ENCODE data around the gene SUN5.
"Not testable (repeated sequence)": the region's sequence is repeated elsewhere in the genome, so short reads cannot be mapped to it uniquely, and the experiment has no call there.

SUN5 gene

GRCh38 chr20:32977281-32978008, 26.8 kb downstream of the SUN5 start:
- Histone ChIP-seq H3K9me3 (ENCODE audit: severe bottlenecking) (no peaks in the 10 kb centered on the region), H3K27me3 (ENCODE audit: insufficient read depth, poor library complexity, severe bottlenecking) (no peaks in the 10 kb centered on the region), H3K4me1 (ENCODE audit: insufficient read depth, poor library complexity, severe bottlenecking) (no peaks in the 10 kb centered on the region), H3K36me3 (ENCODE audit: low read depth) (no peaks in the 10 kb centered on the region), H3K4me3 (ENCODE audit: severe bottlenecking) (no peak overlapping the region), H3K27ac (ENCODE audit: poor library complexity, severe bottlenecking) (no peak overlapping the region)
- ATAC-seq (ENCODE audit: low read depth) (no peak), DNase-seq (ENCODE audit: low spot score) (peak; percentile 82)
- no peak for TF ChIP-seq CTCF (IDR thresholded peaks at IDR 0.05; ENCODE audit: poor library complexity, severe bottlenecking)

- DNase-seq (ENCODE audit: low spot score), result peak; percentile 65
- no peaks in the 10 kb centered on the region for H3K4me1 ChIP-seq (ENCODE audit: insufficient read depth, poor library complexity, severe bottlenecking)
- H3K27ac ChIP-seq (ENCODE audit: poor library complexity, severe bottlenecking), result no peak overlapping the region
These were observed 27.5 kb downstream of the SUN5 start for GRCh38 chr20:32976746-32977145.

GRCh38 chr20:32975698-32976674, 28.2 kb downstream of the SUN5 start:
- no peak for TF ChIP-seq CTCF (IDR thresholded peaks at IDR 0.05; ENCODE audit: poor library complexity, severe bottlenecking)
- no peaks in the 10 kb centered on the region for H3K4me1 ChIP-seq (ENCODE audit: insufficient read depth, poor library complexity, severe bottlenecking)

More at GRCh38 chr20:32976746-32977145, 27.5 kb downstream of the SUN5 start:
- no peaks in the 10 kb centered on the region for H3K27me3 ChIP-seq (ENCODE audit: insufficient read depth, poor library complexity, severe bottlenecking)
- H3K36me3 ChIP-seq (ENCODE audit: low read depth), result no peaks in the 10 kb centered on the region
- H3K9me3 ChIP-seq (ENCODE audit: severe bottlenecking), result no peaks in the 10 kb centered on the region
- ATAC-seq (ENCODE audit: low read depth), result no peak
- no peak overlapping the region for H3K4me3 ChIP-seq (ENCODE audit: severe bottlenecking)
- TF ChIP-seq CTCF (IDR thresholded peaks at IDR 0.05; ENCODE audit: poor library complexity, severe bottlenecking), result no peak

GRCh38 chr20:32975121-32975520, 29.1 kb downstream of the SUN5 start:
- not testable (repeated sequence) for DNase-seq (ENCODE audit: low spot score); ATAC-seq (ENCODE audit: low read depth); H3K9me3 ChIP-seq (ENCODE audit: severe bottlenecking); H3K27ac ChIP-seq (ENCODE audit: poor library complexity, severe bottlenecking); H3K36me3 ChIP-seq (ENCODE audit: low read depth); H3K27me3 ChIP-seq (ENCODE audit: insufficient read depth, poor library complexity, severe bottlenecking); H3K4me1 ChIP-seq (ENCODE audit: insufficient read depth, poor library complexity, severe bottlenecking); H3K4me3 ChIP-seq (ENCODE audit: severe bottlenecking)

More at GRCh38 chr20:32975698-32976674, 28.2 kb downstream of the SUN5 start:
- Histone ChIP-seq H3K27ac (ENCODE audit: poor library complexity, severe bottlenecking) (no peak overlapping the region), H3K36me3 (ENCODE audit: low read depth) (no peaks in the 10 kb centered on the region), H3K4me3 (ENCODE audit: severe bottlenecking) (no peak overlapping the region), H3K9me3 (ENCODE audit: severe bottlenecking) (no peaks in the 10 kb centered on the region), H3K27me3 (ENCODE audit: insufficient read depth, poor library complexity, severe bottlenecking) (no peaks in the 10 kb centered on the region)
- peak; percentile 79 for DNase-seq (ENCODE audit: low spot score)
- no peak for ATAC-seq (ENCODE audit: low read depth)

GRCh38 chr20:32974204-32975064, 29.8 kb downstream of the SUN5 start:
- H3K27me3 ChIP-seq (ENCODE audit: insufficient read depth, poor library complexity, severe bottlenecking), result not testable (repeated sequence)

More at GRCh38 chr20:32974204-32975064, 29.8 kb downstream of the SUN5 start:
- H3K27ac ChIP-seq (ENCODE audit: poor library complexity, severe bottlenecking); H3K4me3 ChIP-seq (ENCODE audit: severe bottlenecking); ATAC-seq (ENCODE audit: low read depth); H3K36me3 ChIP-seq (ENCODE audit: low read depth); H3K4me1 ChIP-seq (ENCODE audit: insufficient read depth, poor library complexity, severe bottlenecking); H3K9me3 ChIP-seq (ENCODE audit: severe bottlenecking): not testable (repeated sequence)
- DNase-seq (ENCODE audit: low spot score), result peak; percentile 51

Data from RWPE2 (cell line).